GM18499 (cell line): ENCODE results near the gene CCDC142.
"Not testable (repeated sequence)": the region's sequence is repeated elsewhere in the genome, so short reads cannot be mapped to it uniquely, and the experiment has no call there.

Experiments
- ATAC-seq: cut with Tn5 transposase; IDR thresholded peaks from one replicate; pipeline ENCODE4 v1.9.1; 2021; ENCODE audit warnings: moderate number of reproducible peaks; ENCODE audit not compliant: insufficient read depth, unreplicated experiment

CCDC142 gene

DNA sequence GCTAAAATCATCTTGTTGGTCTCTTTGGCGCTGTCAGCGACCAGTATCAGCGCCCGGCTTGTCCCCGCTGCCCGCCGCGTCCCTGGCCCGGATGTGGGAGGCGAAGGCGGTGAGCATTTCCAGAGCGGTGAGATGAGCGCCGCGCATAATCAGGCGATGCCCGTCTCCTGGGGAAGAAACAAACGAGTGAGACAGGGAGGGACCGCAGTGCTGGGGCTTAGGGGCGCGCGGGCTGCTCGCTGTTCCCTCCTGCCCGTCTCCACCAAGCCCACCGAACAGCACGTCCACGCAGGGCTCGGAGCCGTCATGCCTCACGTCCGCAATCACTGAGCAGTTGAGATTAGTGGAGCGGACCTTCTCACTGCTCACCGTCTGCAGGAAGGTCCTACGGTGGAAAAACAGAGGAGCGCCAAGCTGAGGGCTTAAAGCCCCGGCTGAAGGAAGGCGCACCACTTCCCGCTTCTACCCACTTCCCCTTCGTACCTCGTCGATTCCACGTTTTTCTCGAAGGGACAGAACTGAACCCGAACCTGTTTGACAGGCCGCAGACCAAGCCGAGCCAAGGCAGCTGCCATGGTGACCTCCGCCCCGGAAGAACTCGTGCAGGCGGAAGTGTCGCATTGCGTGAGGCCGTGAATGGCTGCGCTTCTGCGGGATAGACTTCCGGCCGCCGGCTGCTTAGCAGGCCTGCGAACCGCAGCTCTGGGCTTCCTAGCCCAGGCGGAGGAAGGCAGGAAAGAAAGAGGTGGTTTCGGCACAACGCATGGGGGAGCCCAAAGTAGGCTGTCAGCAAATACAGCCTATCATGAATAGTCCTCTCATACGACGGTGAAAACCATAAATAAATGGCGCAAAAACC, 10.5 kb downstream of the CCDC142 start, which contains the start of gene MRPL53:
TSS of gene MRPL53 (minus strand) at position 595 of the 859 bp plus-strand sequence. CDS start at position 575, 20 bp downstream.
- ATAC-seq: peak; percentile 43

DNA sequence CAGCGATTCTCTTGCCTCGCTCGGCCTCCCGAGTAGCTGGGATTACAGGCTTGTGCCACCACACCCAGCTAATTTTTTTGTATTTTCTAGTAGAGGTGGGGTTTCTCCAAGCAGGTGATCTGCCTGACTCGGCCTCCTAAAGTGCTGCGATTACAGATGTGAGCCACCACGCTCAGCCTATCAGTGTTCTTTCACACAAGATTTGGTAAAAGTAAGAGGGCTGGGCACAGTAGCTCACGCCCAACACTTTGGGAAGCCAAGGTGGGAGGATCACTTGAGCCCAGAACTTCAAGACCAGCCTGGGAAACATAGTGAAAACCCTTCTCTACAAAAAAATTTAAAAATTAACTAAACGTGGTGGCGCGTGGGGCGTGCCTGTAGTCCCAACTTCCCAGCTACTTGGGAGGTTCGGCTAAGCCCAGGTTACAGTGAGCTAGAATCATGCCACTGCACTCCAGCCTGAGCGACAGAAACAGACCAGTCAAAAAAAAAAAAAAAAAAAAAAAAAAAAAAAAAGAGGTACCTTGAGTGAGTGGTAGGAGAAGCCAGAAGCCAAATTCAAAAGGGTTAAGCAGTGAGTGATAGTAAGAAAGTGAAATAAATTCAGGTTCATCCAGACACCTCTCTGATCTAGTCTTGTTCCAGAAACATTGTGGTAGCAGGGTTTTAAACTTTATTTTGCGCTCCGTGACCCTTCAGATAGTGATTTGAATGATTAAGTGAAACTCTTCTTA, 11.3 kb downstream of the CCDC142 start:
- no peak for ATAC-seq

DNA sequence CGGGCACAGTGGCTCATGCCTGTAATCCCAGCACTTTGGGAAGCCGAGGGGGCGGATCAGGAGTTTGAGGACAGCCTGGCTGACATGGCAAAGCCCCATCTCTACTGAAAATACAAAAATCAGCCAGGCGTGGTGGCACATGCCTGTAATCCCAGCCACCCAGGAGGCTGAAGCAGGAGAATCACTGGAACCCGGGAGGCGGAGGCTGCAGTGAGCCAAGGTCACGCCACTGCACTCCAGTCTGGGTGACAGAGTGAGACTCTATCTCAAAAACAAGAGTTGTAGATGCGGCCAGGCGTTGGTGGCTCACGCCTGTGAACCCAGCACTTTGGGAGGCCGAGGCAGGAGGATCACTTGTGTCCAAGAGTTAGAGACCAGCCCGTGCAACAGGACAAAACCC, 12.1 kb downstream of the CCDC142 start:
- not testable (repeated sequence) for ATAC-seq

DNA sequence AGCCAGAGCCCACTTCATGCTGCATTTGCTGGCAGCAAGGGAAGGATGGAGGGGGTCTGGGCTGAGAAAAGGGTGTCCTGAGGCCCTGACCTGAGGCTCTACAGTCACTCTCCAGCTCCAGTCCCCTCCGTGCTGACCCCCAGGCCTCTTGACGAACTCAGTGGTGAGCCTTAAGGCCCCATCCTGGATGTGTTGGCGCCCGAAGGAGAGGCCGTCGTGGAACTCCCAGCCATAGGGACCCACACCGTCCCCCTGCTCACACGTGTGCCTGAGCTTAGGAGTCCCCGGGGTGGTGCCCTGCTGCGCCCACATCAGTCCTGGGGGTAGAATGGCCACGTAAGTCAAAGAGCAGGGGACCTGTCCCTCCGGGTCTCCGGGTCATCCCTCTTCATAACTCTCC, 18.4 kb downstream of the CCDC142 start:
- ATAC-seq: no peak

DNA sequence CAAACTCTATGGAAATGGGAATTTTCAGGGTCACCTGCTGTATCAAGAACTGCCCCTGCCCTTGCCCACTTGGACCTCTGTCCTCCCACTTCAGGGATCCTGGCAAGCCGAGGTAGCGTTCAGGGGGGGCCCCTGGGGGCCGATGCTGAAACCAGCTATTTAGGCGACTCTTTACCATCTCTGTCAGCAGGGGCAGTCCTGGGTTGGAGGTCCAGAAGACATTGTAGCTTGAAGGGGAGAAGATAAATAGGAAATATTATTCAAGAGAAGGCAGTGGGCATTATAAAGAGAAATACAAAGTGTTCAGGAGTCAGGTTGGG, 20.1 kb downstream of the CCDC142 start:
- ATAC-seq: no peak

DNA sequence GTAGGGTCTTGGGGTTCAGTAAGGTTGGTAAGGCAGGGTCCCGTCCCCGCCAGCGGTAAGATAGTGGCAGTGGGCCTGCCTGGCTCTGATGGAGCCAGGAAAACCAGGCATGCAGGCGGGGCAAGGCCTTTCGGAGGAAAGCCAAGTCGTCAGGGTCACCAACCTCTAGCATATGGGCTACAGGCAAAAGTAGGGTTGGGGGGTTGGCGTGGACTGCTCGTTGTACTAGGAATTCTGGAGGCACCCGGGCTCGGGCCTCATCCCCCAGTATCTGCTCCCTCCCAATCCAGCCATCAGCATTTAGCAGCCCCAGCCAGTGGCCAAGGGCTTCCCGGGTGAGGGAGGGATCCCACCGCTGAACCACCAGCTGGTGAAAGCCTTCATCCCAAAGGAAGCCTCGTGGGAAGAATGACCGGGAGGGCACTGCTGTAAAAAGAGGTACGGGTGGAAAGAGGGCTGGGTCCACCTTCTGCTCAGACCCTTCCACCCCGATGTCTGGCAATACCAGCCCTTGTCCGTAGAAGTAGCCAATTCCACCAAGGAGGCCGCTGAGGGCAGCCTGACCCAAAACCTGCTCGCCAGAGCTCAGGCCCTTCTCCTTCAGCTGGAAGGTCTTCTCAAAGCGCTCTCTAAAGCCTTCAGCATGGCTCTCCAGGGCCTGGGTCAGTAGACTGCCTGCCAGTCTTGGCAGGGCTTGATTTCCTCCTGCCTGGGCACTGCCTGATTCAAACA, 20.6 kb downstream of the CCDC142 start:
- ATAC-seq: no peak

DNA sequence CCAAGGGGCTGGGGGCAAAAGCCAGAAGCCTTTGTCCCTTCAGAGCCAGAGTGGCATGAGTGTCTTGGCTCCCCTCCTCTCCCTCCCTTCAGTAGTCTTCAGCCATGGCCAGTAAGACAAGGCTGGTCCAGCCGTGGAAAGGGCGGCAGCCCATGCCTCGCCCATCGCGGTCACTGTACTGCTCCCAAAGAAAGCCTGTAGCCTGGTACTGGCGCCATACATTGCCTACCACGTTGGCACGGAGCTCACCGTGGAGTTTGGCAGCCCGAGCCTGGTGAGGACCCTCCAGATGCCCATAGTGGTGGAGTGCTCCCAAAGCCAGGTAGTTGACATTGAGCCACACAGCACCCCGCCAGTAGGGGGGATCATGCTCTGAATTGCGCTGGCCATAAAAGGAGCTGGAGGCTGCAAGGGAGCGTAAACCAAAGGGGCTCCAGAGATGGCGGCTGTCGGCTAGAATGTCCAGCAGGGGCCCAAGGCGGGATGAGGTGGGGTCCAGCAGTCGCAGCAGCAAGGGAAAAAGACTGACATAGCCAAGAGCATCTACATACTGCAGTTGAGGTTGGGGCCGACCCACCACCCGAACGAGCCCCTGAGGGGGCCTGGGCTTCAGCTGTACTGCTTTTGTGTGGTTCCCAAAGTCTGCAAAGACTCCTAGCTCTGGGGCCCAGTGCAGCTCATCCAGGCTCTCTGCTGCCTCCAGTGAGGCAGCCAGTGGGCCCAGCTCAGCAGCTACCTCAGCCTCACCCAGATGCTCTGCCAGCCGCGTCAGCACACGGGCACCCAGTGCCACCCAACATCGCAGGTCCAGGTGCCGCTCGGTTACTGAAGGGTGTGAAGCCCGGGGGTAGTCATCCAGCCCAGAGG, 21.4 kb downstream of the CCDC142 start:
- ATAC-seq: no peak

DNA sequence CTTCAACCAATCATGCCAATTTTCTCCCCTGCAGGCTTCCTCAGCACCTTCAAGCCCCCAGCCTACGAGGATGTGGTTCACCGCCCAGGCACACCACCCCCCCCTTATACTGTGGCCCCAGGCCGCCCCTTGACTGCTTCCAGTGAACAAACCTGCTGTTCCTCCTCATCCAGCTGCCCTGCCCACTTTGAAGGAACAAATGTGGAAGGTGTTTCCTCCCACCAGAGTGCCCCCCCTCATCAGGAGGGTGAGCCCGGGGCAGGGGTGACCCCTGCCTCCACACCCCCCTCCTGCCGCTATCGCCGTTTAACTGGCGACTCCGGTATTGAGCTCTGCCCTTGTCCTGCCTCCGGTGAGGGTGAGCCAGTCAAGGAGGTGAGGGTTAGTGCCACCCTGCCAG, 22.6 kb downstream of the CCDC142 start:
- ATAC-seq: not testable (repeated sequence)

DNA sequence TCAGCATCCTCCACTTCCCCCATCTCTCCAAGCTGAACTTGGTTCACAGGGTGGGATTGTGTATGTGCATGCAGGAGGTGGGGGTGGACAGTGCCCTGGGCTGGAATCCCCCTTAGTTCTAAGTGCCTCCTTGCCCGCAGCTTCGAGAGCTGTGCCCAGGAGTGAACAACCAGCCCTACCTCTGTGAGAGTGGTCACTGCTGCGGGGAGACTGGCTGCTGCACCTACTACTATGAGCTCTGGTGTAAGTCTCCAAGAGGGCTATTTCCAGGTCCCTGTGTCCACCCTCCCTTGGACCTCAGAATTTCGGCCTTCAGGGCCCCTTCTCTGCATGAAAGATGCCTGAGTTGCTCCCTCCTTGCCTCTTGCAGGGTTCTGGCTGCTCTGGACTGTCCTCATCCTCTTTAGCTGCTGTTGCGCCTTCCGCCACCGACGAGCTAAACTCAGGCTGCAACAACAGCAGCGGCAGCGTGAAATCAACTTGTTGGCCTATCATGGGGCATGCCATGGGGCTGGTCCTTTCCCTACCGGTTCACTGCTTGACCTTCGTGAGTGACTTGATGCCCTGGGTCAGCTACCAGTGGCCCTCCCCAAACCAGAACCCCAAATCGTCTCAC, 23.2 kb downstream of the CCDC142 start:
- not testable (repeated sequence) for ATAC-seq

DNA sequence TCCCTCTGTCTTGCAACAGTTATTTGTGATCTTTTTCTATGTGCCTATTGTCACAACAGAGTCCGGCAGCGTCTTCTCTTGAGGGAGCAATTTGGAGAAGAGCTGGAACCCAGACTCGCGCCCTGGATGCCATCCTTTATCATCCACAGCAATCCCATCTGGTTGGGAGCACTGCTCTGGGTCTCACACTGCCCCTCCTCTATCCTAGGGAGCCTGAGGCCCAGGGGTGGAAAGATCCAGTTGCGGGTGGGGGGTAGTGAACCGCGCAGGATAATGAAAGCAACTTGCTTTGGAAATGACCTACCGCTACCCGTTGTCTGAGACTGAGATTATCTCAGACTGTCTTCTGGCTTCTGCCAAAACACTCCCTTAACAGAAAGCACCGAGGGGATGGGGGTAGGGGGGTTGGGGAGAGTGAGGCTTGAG, 23.8 kb downstream of the CCDC142 start:
- ATAC-seq: no peak

DNA sequence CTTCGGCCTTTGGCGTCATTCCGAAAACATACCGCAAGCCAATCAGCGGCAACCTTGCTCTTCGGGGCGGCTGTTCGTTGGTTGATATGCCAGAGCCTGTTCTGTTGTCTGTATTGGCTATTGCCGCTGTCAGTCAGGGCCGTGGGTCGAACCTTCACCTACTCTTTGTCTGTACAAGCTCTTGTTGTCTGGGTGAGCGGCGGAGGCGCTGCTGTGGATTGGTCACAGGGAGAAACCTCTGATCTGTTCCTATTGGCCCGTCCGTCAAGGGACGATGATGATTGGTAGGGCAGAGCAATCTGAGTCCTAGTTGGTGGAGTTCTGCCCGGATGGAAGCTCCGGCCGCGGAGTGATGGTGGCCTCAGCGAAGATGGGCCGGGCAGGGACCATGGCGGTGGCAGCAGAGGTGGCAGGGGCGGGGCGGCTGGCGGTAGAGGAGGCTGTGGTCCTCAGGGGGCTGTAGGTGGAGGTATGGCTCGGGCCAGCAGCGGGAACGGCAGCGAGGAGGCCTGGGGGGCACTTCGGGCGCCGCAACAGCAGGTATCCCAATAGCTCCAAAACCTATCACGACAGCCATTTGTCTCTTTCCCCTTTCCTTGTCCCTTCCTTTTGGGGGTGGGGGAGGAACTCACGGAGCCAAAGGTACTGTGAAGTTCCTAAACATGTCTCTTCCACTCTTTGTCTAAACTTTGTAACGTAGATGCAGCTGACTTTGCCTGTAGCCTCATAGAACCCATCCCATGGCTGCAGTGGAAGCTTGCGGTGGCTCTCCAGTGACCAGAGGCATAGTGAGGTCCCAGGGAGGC, 24.5 kb downstream of the CCDC142 start, which contains the start of gene WBP1:
TSS of gene WBP1 (plus strand) at position 307 of the 806 bp plus-strand sequence. CDS start at position 472, 165 bp downstream.
- ATAC-seq: peak; percentile 74

DNA sequence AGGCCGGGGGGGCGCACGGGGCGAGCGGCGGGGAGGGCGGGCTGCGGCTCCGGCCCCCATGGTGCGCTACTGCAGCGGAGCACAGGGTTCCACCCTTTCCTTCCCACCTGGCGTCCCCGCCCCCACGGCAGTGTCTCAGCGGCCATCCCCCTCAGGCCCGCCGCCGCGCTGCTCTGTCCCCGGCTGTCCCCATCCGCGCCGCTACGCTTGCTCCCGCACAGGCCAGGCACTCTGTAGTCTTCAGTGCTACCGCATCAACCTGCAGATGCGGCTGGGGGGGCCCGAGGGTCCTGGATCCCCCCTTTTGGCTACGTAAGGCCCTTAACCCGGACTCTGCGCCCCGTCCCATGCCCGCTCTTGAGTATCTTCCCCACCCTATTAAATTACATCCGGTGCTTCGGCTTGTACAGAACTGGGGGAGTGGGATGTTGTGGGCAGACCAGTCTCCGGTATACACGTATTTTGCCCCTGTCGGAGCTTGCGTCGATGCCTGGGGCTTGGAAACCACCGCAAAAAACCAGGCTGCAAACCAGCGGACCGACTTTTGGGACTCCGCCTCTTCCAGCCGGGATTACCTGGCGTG, 25.2 kb downstream of the CCDC142 start:
- peak; percentile 10 for ATAC-seq

DNA sequence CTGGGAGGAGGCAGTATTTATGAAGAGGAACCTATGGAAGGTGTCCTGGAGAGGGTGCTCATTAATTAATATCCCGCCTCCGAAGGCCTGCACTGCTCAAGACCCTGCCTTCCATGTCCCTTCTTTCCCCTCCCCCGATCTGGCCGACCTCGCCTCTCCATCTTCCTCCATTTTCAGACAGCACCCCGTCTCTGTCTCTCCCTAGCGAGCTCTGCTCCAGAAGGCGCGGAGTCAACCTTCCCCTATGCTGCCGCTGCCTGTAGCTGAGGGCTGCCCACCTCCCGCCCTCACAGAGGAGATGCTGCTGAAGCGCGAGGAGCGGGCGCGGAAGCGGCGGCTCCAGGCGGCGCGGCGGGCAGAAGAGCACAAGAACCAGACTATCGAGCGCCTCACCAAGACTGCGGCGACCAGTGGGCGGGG, 25.7 kb downstream of the CCDC142 start:
- ATAC-seq: no peak

DNA sequence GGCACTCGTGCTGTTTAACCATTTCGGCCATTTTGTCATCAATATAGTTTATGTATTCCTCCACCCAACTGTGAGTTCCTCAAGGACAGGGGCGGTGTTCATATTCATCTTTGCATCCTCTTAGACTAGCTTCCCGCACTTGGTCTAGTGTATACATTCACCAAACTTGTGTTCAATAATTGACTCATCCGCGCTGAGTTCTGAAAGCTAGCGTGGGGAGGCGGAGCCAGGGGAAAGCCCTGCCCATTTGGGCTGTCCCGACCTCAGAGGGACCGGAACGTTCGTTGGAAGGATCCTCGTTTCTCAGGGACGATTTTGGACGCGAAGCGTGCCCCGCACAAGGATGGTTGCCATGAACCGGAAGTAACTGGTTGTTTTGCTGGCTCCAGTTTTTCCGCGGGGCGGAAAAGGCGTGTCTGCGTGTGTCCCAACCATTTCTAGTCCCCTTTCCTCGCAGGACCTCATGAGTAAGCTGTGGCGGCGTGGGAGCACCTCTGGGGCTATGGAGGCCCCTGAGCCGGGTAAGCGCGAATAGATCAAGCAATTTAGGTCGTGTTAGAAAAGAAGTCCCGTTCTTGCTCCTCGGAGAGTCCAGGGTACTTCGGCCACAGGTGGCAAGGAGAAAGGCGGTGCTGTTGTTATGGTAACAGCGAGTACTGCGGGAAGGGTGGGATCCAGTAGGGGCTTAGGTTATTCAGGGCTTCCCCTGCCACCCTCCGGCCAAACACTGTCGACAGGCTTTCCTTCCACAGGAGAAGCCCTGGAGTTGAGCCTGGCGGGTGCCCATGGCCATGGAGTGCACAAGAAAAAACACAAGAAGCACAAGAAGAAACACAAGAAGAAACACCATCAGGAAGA, 27.9 kb downstream of the CCDC142 start, which contains the start of gene INO80B:
TSS of gene INO80B (plus strand) at position 434 of the 858 bp plus-strand sequence. CDS start at position 464, 30 bp downstream.
- ATAC-seq: peak; percentile 45

DNA sequence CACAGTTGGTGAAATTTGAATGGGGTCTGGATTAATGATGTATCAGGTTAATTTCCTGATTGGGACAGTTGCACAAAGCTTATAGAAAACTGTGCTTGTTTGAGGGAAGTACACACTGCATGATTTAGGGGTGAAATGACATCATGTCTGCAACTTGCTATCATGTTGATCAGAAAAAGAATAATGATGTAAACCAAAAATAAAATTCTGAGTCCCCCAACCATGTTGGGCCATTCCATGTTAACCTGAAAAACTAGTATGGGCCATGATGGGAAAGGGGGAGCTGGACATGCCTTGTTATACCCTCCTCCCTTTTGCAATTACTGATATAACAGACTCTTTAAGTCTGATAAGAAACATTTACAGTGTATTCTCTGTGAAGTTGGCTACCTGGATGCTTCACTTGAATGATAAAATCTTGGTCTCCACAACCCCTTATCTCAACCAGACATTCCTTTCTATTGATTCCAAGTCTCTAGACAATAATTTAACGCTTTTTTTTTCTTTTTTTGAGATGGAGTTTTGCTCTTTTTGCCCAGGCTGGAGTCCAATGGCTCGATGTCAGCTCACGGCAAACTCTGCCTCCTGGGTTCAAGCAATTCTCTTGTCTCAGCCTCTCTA, 32.1 kb downstream of the CCDC142 start:
- ATAC-seq: no peak

DNA sequence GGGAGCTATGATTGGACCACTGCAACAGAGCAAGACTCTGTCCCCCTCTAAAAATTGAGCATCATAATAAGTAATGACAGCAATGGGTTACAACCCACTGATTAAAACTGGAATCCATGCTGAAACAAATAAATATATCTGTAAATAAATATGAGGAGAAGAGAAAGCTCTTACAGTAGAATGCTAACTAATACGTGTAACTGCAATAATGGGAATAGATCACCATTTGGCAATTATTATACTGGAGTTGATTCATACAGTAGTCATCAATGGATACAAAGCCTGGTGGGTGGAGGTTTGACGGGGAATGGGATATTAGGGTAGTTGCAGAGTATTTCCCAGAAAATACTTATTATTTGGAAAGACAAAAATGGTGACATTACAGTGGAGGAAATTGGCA, 34.0 kb downstream of the CCDC142 start:
- no peak for ATAC-seq
